Tibial artery (tissue), 4 donors: ENCODE measurements around the gene PRR11.
"Not testable (repeated sequence)": the region's sequence is repeated elsewhere in the genome, so short reads cannot be mapped to it uniquely, and the experiment has no call there.

ENCODE experiments used
- DNase-seq, 2 donors: peaks; one replicate each; pipeline ENCODE4 v3.0.0-alpha.2; 2019
- H3K27ac ChIP-seq, 2 donors: fragments of 200-600 bp; sonication (generic) in 1 of 2; 1 replicate in 1 of 2; 2 replicates in 1 of 2; pipeline ENCODE4 v1.5.1; 2018 to 2019; ENCODE audit warnings: mild to moderate bottlenecking in 1 of 2
- H3K27me3 ChIP-seq, 2 donors: fragments of 200-600 bp; sonication (generic) in 1 of 2; one replicate each; pipeline versions ENCODE4 v1.5.1 to v1.6.0; 2016 to 2019
- H3K36me3 ChIP-seq, 3 donors: fragments of 200-600 bp; sonication (generic) in 2 of 3; one replicate each; pipeline ENCODE4 v1.5.1; 2016 to 2019; ENCODE audit warnings: mild to moderate bottlenecking in 2 of 3
- H3K4me1 ChIP-seq, 4 donors: fragments of 200-600 bp; sonication (generic) in 2 of 4; 1 replicate in 3 of 4; 2 replicates in 1 of 4; pipeline ENCODE4 v1.5.1; 2016 to 2019
- H3K4me3 ChIP-seq, 2 donors: fragments of 200-600 bp; sonication (generic) in 1 of 2; 1 replicate in 1 of 2; 2 replicates in 1 of 2; pipeline ENCODE4 v1.5.1; 2018 to 2019; ENCODE audit warnings: mild to moderate bottlenecking in 2 of 2
- H3K9me3 ChIP-seq, 3 donors: fragments of 200-600 bp; sonication (generic) in 1 of 3; one replicate each; pipeline ENCODE4 v1.5.1; 2016 to 2019
- intact Hi-C: fragments of 100-400 bp; cut with DNase I; formaldehyde crosslinking; loops from one replicate; pipeline ENCODE4 v1.15.0; 2023; ENCODE audit warnings: low total_unique reads
- TF ChIP-seq, protein P1 (sequence below), 2 experiments: fragments of 200-600 bp in 1 of 2; fragments of 450-650 bp in 1 of 2; IDR thresholded peaks; one replicate each; pipeline ENCODE4 v1.5.1; 2017 to 2019; ENCODE audit warnings: antibody characterized with exemption in 2 of 2, mild to moderate bottlenecking in 1 of 2, moderate library complexity in 1 of 2

PRR11 gene

DNA sequence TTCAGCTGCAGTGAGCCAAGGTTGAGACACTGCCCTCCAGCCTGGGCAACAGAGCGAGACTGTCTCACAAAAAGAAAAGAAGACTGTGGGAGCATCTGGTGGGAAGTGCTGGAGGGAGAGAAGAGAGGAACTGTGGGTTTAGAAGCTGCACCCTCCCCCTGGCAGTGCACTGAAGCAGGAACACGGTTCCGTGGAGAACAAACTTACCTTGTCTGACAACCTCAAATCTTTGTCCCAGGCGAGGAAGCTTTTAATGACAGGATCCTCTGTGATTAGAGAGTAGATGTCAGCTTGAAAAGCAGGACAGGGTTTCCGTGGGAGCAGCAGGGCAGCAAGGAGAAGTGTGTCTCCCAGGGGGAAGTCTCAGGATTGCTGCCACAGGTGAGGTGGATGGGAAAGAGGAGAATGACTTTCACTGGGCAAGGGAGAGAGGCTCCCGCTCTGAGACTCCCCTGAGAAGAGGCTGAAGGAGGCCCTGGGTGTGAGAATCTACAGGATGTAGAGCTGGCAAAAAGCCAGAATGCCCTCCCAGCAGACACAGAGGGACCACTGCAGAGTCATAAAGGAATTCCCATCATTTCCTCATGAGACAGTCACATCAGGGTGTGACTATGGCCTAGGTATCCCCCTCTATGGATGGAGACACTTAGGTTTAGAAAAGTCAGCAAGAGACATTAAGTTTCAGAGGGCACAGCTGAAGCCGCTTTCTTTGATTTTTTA is 22.9 kb downstream of the PRR11 start:
- no peak for DNase-seq
- Histone ChIP-seq H3K4me1 (no peaks in the 10 kb centered on the region), H3K27me3 (no peaks in the 10 kb centered on the region), H3K9me3 (no peaks in the 10 kb centered on the region), H3K27ac (no peak overlapping the region), H3K4me3 (no peak overlapping the region), H3K36me3 (no peaks in the 10 kb centered on the region)
- TF ChIP-seq, protein P1, sequence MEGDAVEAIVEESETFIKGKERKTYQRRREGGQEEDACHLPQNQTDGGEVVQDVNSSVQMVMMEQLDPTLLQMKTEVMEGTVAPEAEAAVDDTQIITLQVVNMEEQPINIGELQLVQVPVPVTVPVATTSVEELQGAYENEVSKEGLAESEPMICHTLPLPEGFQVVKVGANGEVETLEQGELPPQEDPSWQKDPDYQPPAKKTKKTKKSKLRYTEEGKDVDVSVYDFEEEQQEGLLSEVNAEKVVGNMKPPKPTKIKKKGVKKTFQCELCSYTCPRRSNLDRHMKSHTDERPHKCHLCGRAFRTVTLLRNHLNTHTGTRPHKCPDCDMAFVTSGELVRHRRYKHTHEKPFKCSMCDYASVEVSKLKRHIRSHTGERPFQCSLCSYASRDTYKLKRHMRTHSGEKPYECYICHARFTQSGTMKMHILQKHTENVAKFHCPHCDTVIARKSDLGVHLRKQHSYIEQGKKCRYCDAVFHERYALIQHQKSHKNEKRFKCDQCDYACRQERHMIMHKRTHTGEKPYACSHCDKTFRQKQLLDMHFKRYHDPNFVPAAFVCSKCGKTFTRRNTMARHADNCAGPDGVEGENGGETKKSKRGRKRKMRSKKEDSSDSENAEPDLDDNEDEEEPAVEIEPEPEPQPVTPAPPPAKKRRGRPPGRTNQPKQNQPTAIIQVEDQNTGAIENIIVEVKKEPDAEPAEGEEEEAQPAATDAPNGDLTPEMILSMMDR (IDR thresholded peaks at IDR 0.05) = no peak
- intact Hi-C loops = no loop called here

DNA sequence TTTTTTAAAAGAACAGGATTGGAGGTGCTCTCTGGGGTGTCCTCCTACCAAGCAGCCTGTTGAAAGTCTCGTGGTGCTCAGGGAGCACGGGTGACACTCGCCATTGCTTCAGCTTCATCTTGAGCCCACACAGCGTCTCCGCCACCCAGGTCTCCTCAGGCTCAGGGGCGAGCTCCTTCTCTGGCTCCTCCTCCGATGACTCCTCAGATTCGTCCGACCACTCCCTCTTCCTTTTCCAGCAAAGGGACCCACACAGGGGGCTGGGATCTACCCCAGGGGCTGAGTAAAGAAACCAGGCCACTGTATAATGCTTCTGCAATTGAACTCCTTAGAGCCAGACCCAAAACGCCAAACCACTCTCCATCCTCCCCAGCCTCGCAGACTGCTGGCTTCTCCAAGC is 24.1 kb downstream of the PRR11 start:
- H3K4me1 ChIP-seq, H3K9me3 ChIP-seq, H3K36me3 ChIP-seq, intact Hi-C loops, H3K4me3 ChIP-seq, DNase-seq, H3K27ac ChIP-seq, H3K27me3 ChIP-seq: not testable (repeated sequence)

DNA sequence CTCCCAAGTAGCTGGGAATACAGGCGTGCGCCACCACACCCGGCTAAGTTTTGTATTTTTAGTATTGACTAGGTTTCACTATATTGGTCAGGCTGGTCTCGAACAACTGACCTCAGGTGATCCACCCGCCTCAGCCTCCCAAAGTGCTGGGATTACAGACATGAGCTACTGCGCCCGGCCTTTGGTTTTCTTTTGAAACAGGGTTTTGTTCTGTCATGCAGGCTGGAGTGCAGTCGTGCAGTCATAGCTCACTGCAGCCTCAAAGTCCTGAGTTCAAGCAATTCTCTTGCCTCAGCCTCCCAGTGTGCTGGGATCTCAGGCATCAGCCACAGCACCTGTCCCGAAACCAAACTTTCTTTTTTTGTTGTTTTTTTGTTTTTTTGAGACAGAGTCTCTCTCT is 25.1 kb downstream of the PRR11 start:
- H3K4me1 ChIP-seq = no peaks in the 10 kb centered on the region
- no peaks in the 10 kb centered on the region for H3K36me3 ChIP-seq
- DNase-seq = no peak
- TF ChIP-seq, protein P1 (IDR thresholded peaks at IDR 0.05) = no peak
- intact Hi-C loops = no loop called here
- H3K27ac ChIP-seq = no peak overlapping the region
- no peaks in the 10 kb centered on the region for H3K27me3 ChIP-seq
- no peak overlapping the region for H3K4me3 ChIP-seq
- H3K9me3 ChIP-seq = no peaks in the 10 kb centered on the region

DNA sequence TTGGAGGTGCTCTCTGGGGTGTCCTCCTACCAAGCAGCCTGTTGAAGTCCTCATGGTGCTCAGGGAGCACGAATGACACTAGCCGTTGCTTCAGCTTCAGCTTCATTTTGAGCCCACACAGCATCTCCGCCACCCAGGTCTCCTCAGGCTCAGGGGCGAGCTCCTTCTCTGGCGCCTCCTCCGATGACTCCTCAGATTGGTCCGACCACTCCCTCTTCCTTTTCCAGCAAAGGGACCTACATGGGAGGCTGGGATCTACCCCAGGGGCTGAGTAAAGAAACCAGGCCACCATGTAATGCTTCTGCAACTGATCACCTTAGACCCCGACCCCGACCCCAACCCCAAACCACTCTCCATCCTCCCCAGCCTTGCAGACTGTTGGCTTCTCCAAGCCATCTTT is 25.9 kb downstream of the PRR11 start:
- TF ChIP-seq, protein P1 (IDR thresholded peaks at IDR 0.05) = no peak
- DNase-seq = no peak
- no peaks in the 10 kb centered on the region for H3K4me1 ChIP-seq
- intact Hi-C loops = no loop called here
- no peak overlapping the region for H3K4me3 ChIP-seq
- no peaks in the 10 kb centered on the region for H3K9me3 ChIP-seq
- no peaks in the 10 kb centered on the region for H3K36me3 ChIP-seq
- no peaks in the 10 kb centered on the region for H3K27me3 ChIP-seq
- no peak overlapping the region for H3K27ac ChIP-seq

DNA sequence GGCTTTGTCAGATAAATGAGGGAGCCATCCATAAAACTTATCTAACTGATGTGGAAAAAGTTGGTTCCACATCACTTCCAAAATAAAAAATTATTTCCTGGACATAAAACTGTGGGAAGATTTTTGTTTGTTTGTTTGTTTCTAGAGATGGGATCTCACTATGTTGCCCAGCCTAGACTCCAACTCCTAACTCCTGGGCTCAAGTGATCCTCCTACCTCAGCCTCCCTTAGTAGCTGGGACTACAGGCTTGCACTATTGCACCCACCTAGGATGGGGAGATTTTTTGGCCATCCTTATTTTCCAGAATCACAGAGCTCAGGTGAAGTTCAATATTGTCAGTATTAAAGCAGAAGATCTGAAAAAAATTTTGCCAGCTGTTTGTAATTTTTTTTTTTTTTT is 30.5 kb downstream of the PRR11 start:
- TF ChIP-seq, protein P1 (IDR thresholded peaks at IDR 0.05) = no peak
- Histone ChIP-seq H3K27ac (no peak overlapping the region), H3K9me3 (no peaks in the 10 kb centered on the region), H3K36me3 (no peaks in the 10 kb centered on the region), H3K4me1 (no peaks in the 10 kb centered on the region), H3K4me3 (no peak overlapping the region), H3K27me3 (no peaks in the 10 kb centered on the region)
- intact Hi-C loops = no loop called here
- DNase-seq = no peak

DNA sequence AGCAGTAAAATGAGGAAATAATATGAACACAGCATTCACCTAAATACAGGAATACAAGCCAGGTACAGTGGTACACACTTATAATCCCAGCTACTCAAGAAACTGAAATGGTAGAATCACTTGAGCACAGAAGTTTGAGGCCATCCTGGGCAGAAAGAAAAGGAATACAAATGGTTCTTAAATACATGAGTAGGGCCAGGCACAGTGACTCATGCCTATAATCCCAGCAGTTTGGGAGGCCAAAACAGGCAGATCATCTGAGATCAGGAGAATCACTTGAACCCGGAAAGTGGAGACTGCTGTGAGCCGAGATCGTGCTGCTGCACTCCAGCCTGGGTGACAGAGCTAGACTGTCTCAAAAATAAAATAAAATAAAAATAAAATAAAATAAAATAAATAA is 31.3 kb downstream of the PRR11 start:
- no peaks in the 10 kb centered on the region for H3K36me3 ChIP-seq
- intact Hi-C loops = no loop called here
- TF ChIP-seq, protein P1 (IDR thresholded peaks at IDR 0.05) = no peak
- no peak overlapping the region for H3K27ac ChIP-seq
- H3K9me3 ChIP-seq = no peaks in the 10 kb centered on the region
- H3K4me1 ChIP-seq = no peaks in the 10 kb centered on the region
- H3K27me3 ChIP-seq = no peaks in the 10 kb centered on the region
- no peak overlapping the region for H3K4me3 ChIP-seq
- DNase-seq = no peak
